Neural crest cell (in vitro differentiated cells): Measurements from ENCODE around the gene SALL3. TPM values are rescaled to one million over a fixed set of nuclear protein-coding genes. Genes with fewer than 3 reads are reported as not detected.

Experiments
- DNase-seq: peaks from one replicate; pipeline ENCODE4 v3.0.0; 2021; ENCODE audit warnings: low read depth, mixed read lengths, low spot score
- H3K27ac Mint-ChIP-seq: one replicate; pipeline ENCODE4 v1.8.0; 2021; ENCODE audit warnings: mild to moderate bottlenecking, mixed read lengths; ENCODE audit not compliant: unreplicated experiment
- H3K27me3 Mint-ChIP-seq: 2 replicates; pipeline ENCODE4 v1.8.0; 2021; ENCODE audit warnings: low read depth, mild to moderate bottlenecking, mixed read lengths
- H3K36me3 Mint-ChIP-seq: 2 replicates; pipeline ENCODE4 v1.8.0; 2021; ENCODE audit warnings: low read depth, mild to moderate bottlenecking, mixed read lengths
- H3K4me1 Mint-ChIP-seq: 2 replicates; pipeline ENCODE4 v1.8.0; 2021; ENCODE audit warnings: mixed read lengths
- H3K4me3 Mint-ChIP-seq: one replicate; pipeline ENCODE4 v1.8.0; 2021; ENCODE audit warnings: mild to moderate bottlenecking, mixed read lengths
- H3K9me3 Mint-ChIP-seq: 2 replicates; pipeline ENCODE4 v1.8.0; 2021; ENCODE audit warnings: mixed read lengths
- CTCF ChIP-seq: fragments of 200-600 bp; sonication (generic); conservative IDR thresholded peaks from 2 replicates; pipeline ENCODE4 v1.5.0; 2021; ENCODE audit warnings: antibody characterized with exemption, mild to moderate bottlenecking
- total RNA-seq: library from RNA; stranded (reverse); gene quantifications from 2 replicates; pipeline ENCODE4 v1.2.1, GENCODE V29; 2021

The SALL3 gene
- total RNA-seq, 1 donor from 2014 or later: 9.1 TPM

DNA sequence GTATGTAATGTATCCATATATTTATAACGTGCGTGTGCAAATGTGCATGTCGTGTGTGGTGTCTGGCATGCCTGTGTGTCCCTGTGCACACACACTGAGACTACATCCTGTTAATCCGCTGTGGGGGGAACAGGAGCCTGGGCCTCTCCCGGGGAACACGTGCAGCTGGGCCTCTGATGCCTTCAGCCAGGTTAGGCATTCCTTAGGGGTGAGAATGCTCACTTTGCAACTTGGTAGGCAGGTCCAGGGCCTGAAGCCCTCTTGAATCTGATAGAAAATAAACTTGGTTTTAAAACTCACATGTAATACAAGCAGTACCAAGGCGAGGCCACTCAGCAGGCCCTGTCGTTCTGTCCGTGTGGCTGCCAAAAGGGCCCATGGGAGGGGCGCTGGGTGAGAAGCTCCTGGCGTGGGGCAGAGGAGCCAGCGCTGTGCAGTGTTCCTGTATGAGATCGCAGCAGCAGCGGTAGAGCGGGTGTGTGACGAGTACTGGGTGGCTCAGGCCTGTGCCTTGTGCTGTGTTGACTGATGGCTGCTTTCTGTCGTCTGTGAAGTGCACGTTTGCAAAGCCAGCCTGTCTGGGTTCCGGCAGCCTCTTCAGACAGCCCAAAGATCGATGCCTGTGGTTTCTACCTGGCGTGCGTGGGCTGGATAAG, 16.2 kb downstream of the SALL3 start:
- Mint-ChIP-seq H3K9me3 (peaks cover 2% of the 10 kb centered on the region), H3K27ac (peak overlapping the region; percentile 35), H3K4me1 (peaks cover 6% of the 10 kb centered on the region), H3K36me3 (peaks cover 6% of the 10 kb centered on the region), H3K27me3 (peaks cover 2% of the 10 kb centered on the region), H3K4me3 (no peak overlapping the region)
- no peak for DNase-seq
- TF ChIP-seq CTCF: no peak

- no peaks in the 10 kb centered on the region for H3K4me1 Mint-ChIP-seq
- H3K27ac Mint-ChIP-seq: no peak overlapping the region
- no peaks in the 10 kb centered on the region for H3K36me3 Mint-ChIP-seq
- no peak overlapping the region for H3K4me3 Mint-ChIP-seq
- H3K27me3 Mint-ChIP-seq: peaks cover 3% of the 10 kb centered on the region
- no peaks in the 10 kb centered on the region for H3K9me3 Mint-ChIP-seq
- DNase-seq: no peak
- no peak for TF ChIP-seq CTCF
Measured at GRCh38 chr18:78996741-78997490, 17.3 kb downstream of the SALL3 start.

GRCh38 chr18:78998371-78999071, 18.9 kb downstream of the SALL3 start:
- Mint-ChIP-seq H3K36me3 (no peaks in the 10 kb centered on the region), H3K4me3 (no peak overlapping the region), H3K27ac (no peak overlapping the region), H3K4me1 (no peaks in the 10 kb centered on the region), H3K9me3 (no peaks in the 10 kb centered on the region), H3K27me3 (peaks cover 3% of the 10 kb centered on the region)
- no peak for DNase-seq
- no peak for TF ChIP-seq CTCF

DNA sequence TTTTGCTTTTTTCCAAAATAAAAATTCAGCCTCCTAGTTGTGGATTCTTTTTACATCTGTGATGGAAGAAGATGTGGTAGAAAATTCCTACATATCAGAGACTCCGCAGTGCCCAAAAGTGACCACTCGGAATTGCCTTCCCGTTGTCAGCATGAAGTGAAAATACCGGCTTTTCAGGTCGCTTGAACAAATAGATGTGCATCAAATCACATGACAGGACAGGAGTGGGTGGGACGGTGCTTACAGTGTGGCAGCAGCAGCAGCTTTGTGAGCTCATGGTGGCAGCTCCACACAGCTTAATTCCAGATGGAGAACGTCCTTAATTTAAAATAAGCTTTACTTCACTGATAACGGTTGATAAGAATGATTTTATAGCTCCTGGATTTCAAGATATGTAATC, 20.3 kb downstream of the SALL3 start:
- Mint-ChIP-seq H3K4me3 (no peak overlapping the region), H3K4me1 (no peaks in the 10 kb centered on the region), H3K9me3 (no peaks in the 10 kb centered on the region), H3K36me3 (no peaks in the 10 kb centered on the region), H3K27ac (no peak overlapping the region), H3K27me3 (peaks cover 3% of the 10 kb centered on the region)
- peak; percentile 14 for TF ChIP-seq CTCF
- DNase-seq: no peak

DNA sequence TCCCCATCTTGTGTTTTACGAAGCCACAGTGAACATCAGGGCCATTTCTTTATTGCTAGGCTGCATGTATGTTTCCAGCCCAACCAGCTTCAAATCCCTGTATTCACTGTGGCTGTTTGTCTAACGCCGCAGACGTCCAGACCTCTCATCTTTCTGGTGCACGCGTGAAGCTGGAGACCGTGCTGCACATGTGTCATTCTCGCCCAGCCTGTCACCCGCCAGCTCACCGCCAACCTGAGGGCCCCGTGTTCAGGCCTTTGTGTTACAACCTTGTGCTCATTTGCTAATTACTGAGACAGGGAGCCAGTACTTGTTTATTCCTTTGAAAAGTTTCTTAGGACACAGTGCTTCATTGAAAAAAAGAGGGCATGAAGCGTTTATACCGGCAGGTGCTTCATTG, 21.4 kb downstream of the SALL3 start:
- H3K4me1 Mint-ChIP-seq: no peaks in the 10 kb centered on the region
- no peaks in the 10 kb centered on the region for H3K9me3 Mint-ChIP-seq
- no peaks in the 10 kb centered on the region for H3K36me3 Mint-ChIP-seq
- peaks cover 3% of the 10 kb centered on the region for H3K27me3 Mint-ChIP-seq
- DNase-seq: no peak
- no peak overlapping the region for H3K27ac Mint-ChIP-seq
- no peak for TF ChIP-seq CTCF
- H3K4me3 Mint-ChIP-seq: no peak overlapping the region
